Mucosa of descending colon (tissue), 3 donors: Measurements from ENCODE around the gene FAM118A. TPM values are rescaled to one million over a fixed set of nuclear protein-coding genes. Genes with fewer than 3 reads are reported as not detected.

ENCODE experiments used
- ATAC-seq: fragments of 200-7000 bp; cut with Tn5 transposase; one replicate; pipeline ENCODE4 v1.9.1; 2020; ENCODE audit warnings: mild to moderate bottlenecking, moderate library complexity
- DNase-seq, 3 donors: peaks; one replicate each; pipeline ENCODE4 v3.0.0-alpha.2; 2020
- H3K36me3 ChIP-seq: fragments of 200-600 bp; one replicate; pipeline ENCODE4 v1.8.0; 2021; ENCODE audit warnings: low read depth, mild to moderate bottlenecking
- H3K4me1 ChIP-seq: fragments of 200-600 bp; one replicate; pipeline ENCODE4 v1.8.0; 2021; ENCODE audit warnings: low read depth, mild to moderate bottlenecking
- H3K4me3 ChIP-seq: fragments of 200-600 bp; one replicate; pipeline ENCODE4 v1.8.0; 2021; ENCODE audit warnings: mild to moderate bottlenecking
- H3K9me3 ChIP-seq: fragments of 200-600 bp; one replicate; pipeline ENCODE4 v1.8.0; 2021; ENCODE audit warnings: mild to moderate bottlenecking
- CTCF ChIP-seq: fragments of 200-600 bp; IDR thresholded peaks from one replicate; pipeline ENCODE4 v1.8.0; 2022; ENCODE audit warnings: antibody characterized with exemption, mild to moderate bottlenecking
- intact Hi-C, 2 donors: fragments of 100-400 bp; cut with DNase I in 1 of 2; cut with micrococcal nuclease in 1 of 2; formaldehyde crosslinking; loops; one replicate each; pipeline versions ENCODE4 v1.11.0 to v1.11.1; 2022; cut with DNase I, micrococcal nuclease
- total RNA-seq, 3 donors: library from RNA; stranded (reverse); fragmentation: NEBNext Ultra II Directional in 2 of 3; extraction: Animal tissue kit (Norgen Biotek cat#: 25700) in 2 of 3; gene quantifications; one replicate each; pipeline versions ENCODE4 v1.2.1 to v1.2.4, GENCODE V29; 2021 to 2023
- donor health status: DM: no; HTN: no; CAD: no; lungs with moderate emphysema.
- donor health status: DM: no; HTN: no; CAD: no.
- donor health status: DM: no; HTN: yes; CAD: no.

The FAM118A gene
- total RNA-seq, 3 donors from 2014 or later = 50.1 to 86.0 (median 55.1) TPM

- Histone ChIP-seq H3K9me3 (no peaks in the 10 kb centered on the region), H3K36me3 (no peaks in the 10 kb centered on the region), H3K4me1 (peaks cover 39% of the 10 kb centered on the region), H3K4me3 (no peak overlapping the region)
- intact Hi-C loops = no loop called here
- peak; percentile 72 to 83 (median 78) for DNase-seq
- no peak for TF ChIP-seq CTCF
- peak; percentile 58 for ATAC-seq
Observed at GRCh38 chr22:45318168-45318557, 8.4 kb downstream of the FAM118A start.

- intact Hi-C loops = no loop called here
- no peak for DNase-seq
- H3K36me3 ChIP-seq = no peaks in the 10 kb centered on the region
- TF ChIP-seq CTCF = no peak
- no peaks in the 10 kb centered on the region for H3K9me3 ChIP-seq
- peak; percentile 27 for ATAC-seq
- H3K4me1 ChIP-seq = peaks cover 35% of the 10 kb centered on the region
- no peak overlapping the region for H3K4me3 ChIP-seq
Observed at GRCh38 chr22:45318558-45319323, 9.0 kb downstream of the FAM118A start.

GRCh38 chr22:45319324-45319685 lies 9.6 kb downstream of the FAM118A start:
- Histone ChIP-seq H3K9me3 (no peaks in the 10 kb centered on the region), H3K4me3 (no peak overlapping the region), H3K4me1 (peaks cover 31% of the 10 kb centered on the region), H3K36me3 (no peaks in the 10 kb centered on the region)
- intact Hi-C loops = no loop called here
- no peak for TF ChIP-seq CTCF
- peak; percentile 26 for ATAC-seq
- DNase-seq = no peak

DNA sequence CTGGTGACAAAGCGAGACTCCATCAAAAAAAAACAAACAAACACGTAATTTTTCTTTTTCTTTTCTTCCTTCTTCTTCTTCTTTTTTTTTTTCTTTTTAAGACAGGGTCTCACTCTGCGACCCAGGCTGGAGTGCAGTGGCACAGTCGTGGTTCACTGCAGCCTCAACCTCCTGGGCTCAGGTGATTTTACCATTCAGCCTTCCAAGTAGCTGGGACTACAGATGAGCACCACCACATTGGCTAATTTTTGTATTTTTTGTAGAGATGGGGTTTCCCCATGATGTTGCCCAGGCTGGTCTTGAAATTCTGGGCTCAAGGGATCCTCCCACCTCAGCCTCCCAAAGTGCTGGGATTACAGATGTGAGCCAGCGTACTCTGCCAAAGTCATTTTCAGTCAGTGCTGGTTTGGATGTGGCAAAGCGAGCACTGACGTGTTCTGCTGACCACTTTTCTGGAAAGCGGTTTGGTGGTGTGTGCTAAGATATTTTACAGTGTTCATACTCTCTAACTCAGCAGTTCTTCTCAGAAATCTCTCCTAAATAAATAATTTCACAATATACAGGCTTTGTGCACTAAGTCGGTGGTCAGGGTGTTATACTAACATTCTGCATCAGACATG lies 10.7 kb downstream of the FAM118A start:
- no peak for ATAC-seq
- Histone ChIP-seq H3K9me3 (no peaks in the 10 kb centered on the region), H3K4me1 (peaks cover 27% of the 10 kb centered on the region)

DNA sequence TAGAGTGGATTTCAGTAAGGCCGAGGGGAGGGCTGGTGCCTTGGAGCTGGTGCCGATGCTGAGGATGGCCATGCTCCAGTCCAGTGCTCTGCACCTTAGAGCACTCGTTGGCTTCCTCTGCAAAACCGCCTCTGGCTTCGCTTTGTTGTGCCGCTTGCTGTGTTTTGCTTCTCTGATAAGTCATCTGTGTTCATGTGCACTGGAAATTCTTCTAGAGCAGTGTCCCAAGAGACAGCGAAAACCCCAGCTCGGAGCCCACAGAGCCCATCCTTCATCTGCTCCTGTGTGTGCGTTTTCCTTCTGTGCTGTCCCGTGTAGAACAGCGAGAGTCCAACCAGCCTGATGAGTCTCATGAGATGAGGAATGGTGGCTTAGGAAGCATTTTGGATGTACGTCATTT lies 12.1 kb downstream of the FAM118A start:
- ATAC-seq (no peak), DNase-seq (no peak)
- H3K9me3 ChIP-seq = no peaks in the 10 kb centered on the region
- TF ChIP-seq CTCF = no peak
- H3K4me1 ChIP-seq = peaks cover 27% of the 10 kb centered on the region
- H3K36me3 ChIP-seq = no peaks in the 10 kb centered on the region
- intact Hi-C loops = no loop called here
- H3K4me3 ChIP-seq = no peak overlapping the region

More for the DNA sequence above, 10.7 kb downstream of the FAM118A start:
- DNase-seq = no peak
- Histone ChIP-seq H3K4me3 (no peak overlapping the region), H3K36me3 (no peaks in the 10 kb centered on the region)
- TF ChIP-seq CTCF = no peak
- intact Hi-C loops = no loop called here
